Measurements from ENCODE around the gene ELANE.

Gene ELANE

DNA sequence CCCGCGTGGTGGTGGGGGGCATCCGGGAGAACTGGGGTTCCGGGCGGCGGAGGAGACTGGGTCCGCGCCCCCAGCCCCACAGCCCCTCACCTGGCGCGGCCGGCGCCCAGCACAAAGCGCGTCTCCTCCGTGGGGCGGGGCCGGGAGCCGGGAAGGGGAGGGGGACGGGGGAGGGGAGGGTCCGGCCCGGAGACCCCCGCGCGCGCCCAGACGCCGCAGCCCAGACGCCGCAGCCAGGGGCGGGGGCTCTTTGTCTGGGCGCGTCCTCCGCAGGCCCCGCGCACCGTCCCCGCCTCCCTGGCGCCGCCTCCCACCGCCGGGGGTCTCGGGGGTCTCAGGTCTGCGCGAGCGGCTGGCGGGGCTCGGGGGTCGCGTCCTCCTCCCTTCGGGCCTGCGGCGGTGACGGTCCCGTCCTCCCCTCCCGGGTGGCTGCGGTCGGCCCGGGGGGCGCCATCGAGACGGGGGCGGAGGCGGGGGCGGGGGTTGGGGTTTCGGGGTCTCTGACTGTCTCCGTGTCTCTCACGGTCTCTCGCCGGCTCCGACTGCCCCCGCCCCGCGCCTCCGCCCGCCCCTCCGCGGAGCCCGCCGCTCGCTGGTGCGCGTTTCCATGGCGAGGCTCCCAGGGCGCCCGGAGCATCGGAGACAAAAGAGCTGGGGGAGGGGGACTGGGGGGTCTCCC lies 30.1 kb upstream of the ELANE start, which contains the start of gene PLPPR3:
PLPPR3 (minus strand) TSS at position 131 of the 679 bp plus-strand sequence. CDS start 396 bp downstream, outside the sequence.
- Histone ChIP-seq H3K4me1 (ENCODE audit: insufficient read depth, low read length) (no peaks in the 10 kb centered on the region), H4K20me1 (ENCODE audit: insufficient read depth, low read length) (no peaks in the 10 kb centered on the region), H3K4me3 (ENCODE audit: low read depth in 1 of 2, low read length in 2 of 2) (no peak within 1 kb of the TSS), H3K4me2 (ENCODE audit: insufficient read depth, low read length) (no peak within 1 kb of the TSS), H2AFZ (ENCODE audit: low read depth, low read length) (no peak within 1 kb of the TSS), H3K36me3 (ENCODE audit: insufficient read depth, low read length) (no peaks in the 10 kb centered on the region), H3K27ac (ENCODE audit: low read length) (no peak within 1 kb of the TSS), H3K79me2 (ENCODE audit: insufficient read depth, low read length) (no peaks in the 10 kb centered on the region), H3K27me3 (ENCODE audit: insufficient read depth, low read length, poor library complexity) (no peaks in the 10 kb centered on the region), H3K9ac (ENCODE audit: low read depth, low read length) (no peak within 1 kb of the TSS), H3K9me3 (ENCODE audit: insufficient read depth, low read length, severe bottlenecking) (no peaks in the 10 kb centered on the region)
- ATAC-seq (ENCODE audit: insufficient read depth, low read depth) (no peak), DNase-seq (no peak)
- TF ChIP-seq CTCF (IDR thresholded peaks at IDR 0.05; ENCODE audit: borderline replicate concordance, extremely low read depth, low read length, poor library complexity, severe bottlenecking) (no peak), EZH2 (IDR thresholded peaks at IDR 0.05; ENCODE audit: borderline replicate concordance, low read depth, low read length, severe bottlenecking) (no peak)

DNA sequence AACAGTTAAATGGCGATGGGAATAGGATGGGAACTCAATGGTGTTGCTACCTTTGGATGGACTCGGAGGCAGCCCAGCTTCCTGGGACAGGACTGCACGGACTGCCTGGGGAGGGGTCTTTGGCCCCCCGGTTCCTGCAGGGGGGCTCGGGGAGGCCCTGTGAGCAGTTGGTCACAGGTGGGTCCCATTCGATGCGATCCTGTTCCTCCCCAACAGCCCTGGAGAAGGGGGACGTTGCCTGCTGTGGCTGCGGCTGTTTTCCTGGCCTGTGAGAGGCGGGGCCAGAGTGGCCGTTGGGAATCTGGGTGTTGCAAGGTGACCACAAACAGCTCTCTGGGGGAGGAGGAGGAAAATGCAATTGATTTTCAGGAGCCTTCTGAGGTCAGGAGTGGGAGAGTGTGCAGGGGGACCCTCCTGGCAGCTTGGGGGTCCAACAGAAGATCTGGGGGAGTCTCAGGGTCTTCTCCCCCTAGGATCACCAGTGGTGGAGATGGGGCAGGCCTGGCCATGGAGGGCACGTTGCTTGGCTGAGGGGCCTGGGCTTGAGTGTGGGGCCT lies 28.5 kb upstream of the ELANE start:
- no peak overlapping the region for H3K27ac ChIP-seq (ENCODE audit: low read length)
- H3K27me3 ChIP-seq (ENCODE audit: insufficient read depth, low read length, poor library complexity) = no peaks in the 10 kb centered on the region
- H3K36me3 ChIP-seq (ENCODE audit: insufficient read depth, low read length) = no peaks in the 10 kb centered on the region
- no peaks in the 10 kb centered on the region for H3K9me3 ChIP-seq (ENCODE audit: insufficient read depth, low read length, severe bottlenecking)
- H3K9ac ChIP-seq (ENCODE audit: low read depth, low read length) = no peak overlapping the region
- H3K4me2 ChIP-seq (ENCODE audit: insufficient read depth, low read length) = no peak overlapping the region
- DNase-seq (no peak), ATAC-seq (ENCODE audit: insufficient read depth, low read depth) (no peak)
- H3K4me3 ChIP-seq (ENCODE audit: low read depth in 1 of 2, low read length in 2 of 2) = no peak overlapping the region
- H3K79me2 ChIP-seq (ENCODE audit: insufficient read depth, low read length) = no peaks in the 10 kb centered on the region
- H2AFZ ChIP-seq (ENCODE audit: low read depth, low read length) = no peak overlapping the region
- H3K4me1 ChIP-seq (ENCODE audit: insufficient read depth, low read length) = no peaks in the 10 kb centered on the region
- no peaks in the 10 kb centered on the region for H4K20me1 ChIP-seq (ENCODE audit: insufficient read depth, low read length)
- no peak for TF ChIP-seq EZH2 (IDR thresholded peaks at IDR 0.05; ENCODE audit: borderline replicate concordance, low read depth, low read length, severe bottlenecking)
- TF ChIP-seq CTCF (IDR thresholded peaks at IDR 0.05; ENCODE audit: borderline replicate concordance, extremely low read depth, low read length, poor library complexity, severe bottlenecking) = no peak

DNA sequence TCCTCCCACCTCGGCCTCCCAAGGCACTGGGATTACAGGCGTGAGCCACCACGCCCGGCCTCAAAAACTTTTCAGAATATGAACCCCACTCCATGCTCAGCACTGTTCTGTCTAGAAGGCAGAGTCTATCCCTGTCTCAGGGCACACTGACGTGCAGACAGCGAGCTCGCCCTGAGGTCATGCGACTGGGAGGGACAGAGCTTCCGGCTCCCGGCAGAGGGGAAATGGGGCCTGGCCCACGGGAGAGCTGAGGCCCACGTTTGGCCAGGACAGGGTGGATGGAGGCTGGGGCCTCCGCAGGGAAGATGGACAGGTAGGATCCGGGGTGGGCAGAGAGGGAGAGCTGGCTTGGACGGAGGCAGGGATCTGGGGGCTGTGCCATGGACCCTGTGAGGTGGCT lies 27.2 kb upstream of the ELANE start:
- H3K79me2 ChIP-seq (ENCODE audit: insufficient read depth, low read length) = no peaks in the 10 kb centered on the region
- no peaks in the 10 kb centered on the region for H3K9me3 ChIP-seq (ENCODE audit: insufficient read depth, low read length, severe bottlenecking)
- no peaks in the 10 kb centered on the region for H3K27me3 ChIP-seq (ENCODE audit: insufficient read depth, low read length, poor library complexity)
- no peak overlapping the region for H2AFZ ChIP-seq (ENCODE audit: low read depth, low read length)
- H3K9ac ChIP-seq (ENCODE audit: low read depth, low read length) = no peak overlapping the region
- TF ChIP-seq CTCF (IDR thresholded peaks at IDR 0.05; ENCODE audit: borderline replicate concordance, extremely low read depth, low read length, poor library complexity, severe bottlenecking) = no peak
- no peak for TF ChIP-seq EZH2 (IDR thresholded peaks at IDR 0.05; ENCODE audit: borderline replicate concordance, low read depth, low read length, severe bottlenecking)
- H3K36me3 ChIP-seq (ENCODE audit: insufficient read depth, low read length) = no peaks in the 10 kb centered on the region
- no peaks in the 10 kb centered on the region for H3K4me1 ChIP-seq (ENCODE audit: insufficient read depth, low read length)
- H3K4me2 ChIP-seq (ENCODE audit: insufficient read depth, low read length) = no peak overlapping the region
- DNase-seq (no peak), ATAC-seq (ENCODE audit: insufficient read depth, low read depth) (no peak)
- no peaks in the 10 kb centered on the region for H4K20me1 ChIP-seq (ENCODE audit: insufficient read depth, low read length)
- H3K27ac ChIP-seq (ENCODE audit: low read length) = no peak overlapping the region
- H3K4me3 ChIP-seq (ENCODE audit: low read depth in 1 of 2, low read length in 2 of 2) = no peak overlapping the region
